MCF 10A (cell line): ENCODE results near the gene WDFY4. TPM values are rescaled to one million over a fixed set of nuclear protein-coding genes. Genes with fewer than 3 reads are reported as not detected.
A peak's percentile ranks its signal among the peaks of the same experiment; 100 is the strongest.

Experiments used
- BruUV-seq: library from RNA; stranded (reverse); fragments of 400-500 nt; replicated peaks from 2 replicates; lab custom pipeline; 2021; lab: Mats Ljungman, UMichigan
- CTCF ChIA-PET: fragments of 300-600 bp; sonication (Branson Sonifier 250); formaldehyde crosslinking; extraction: SDS; loops from one replicate; lab custom pipeline; 2021; ENCODE audit warnings: antibody characterized with exemption, inconsistent platforms; lab: Yijun Ruan, JAX
- POLR2A ChIA-PET: fragments of 300-600, 350-650 bp; sonication (Branson Sonifier 250); formaldehyde crosslinking; extraction: SDS; loops from one replicate; lab custom pipeline; 2020; ENCODE audit warnings: antibody characterized with exemption, inconsistent platforms; lab: Yijun Ruan, JAX
- DNase-seq: peaks from one replicate; pipeline ENCODE4 v3.0.0-alpha.2; 2018; ENCODE audit not compliant: unreplicated experiment
- H3K27ac Mint-ChIP-seq: one replicate; pipeline ENCODE4 v1.8.0; 2022; ENCODE audit warnings: mild to moderate bottlenecking, low read depth, mixed read lengths; ENCODE audit not compliant: unreplicated experiment
- H3K27me3 Mint-ChIP-seq: one replicate; pipeline ENCODE4 v1.8.0; 2022; ENCODE audit warnings: mixed read lengths; ENCODE audit not compliant: insufficient read depth, unreplicated experiment
- H3K36me3 Mint-ChIP-seq: one replicate; pipeline ENCODE4 v1.8.0; 2022; ENCODE audit warnings: mild to moderate bottlenecking, moderate library complexity, mixed read lengths; ENCODE audit not compliant: insufficient read depth, unreplicated experiment
- H3K4me1 Mint-ChIP-seq: one replicate; pipeline ENCODE4 v1.8.0; 2022; ENCODE audit warnings: mixed read lengths; ENCODE audit not compliant: insufficient read depth, unreplicated experiment
- H3K4me3 Mint-ChIP-seq: one replicate; pipeline ENCODE4 v1.8.0; 2022; ENCODE audit warnings: mild to moderate bottlenecking, moderate library complexity, mixed read lengths; ENCODE audit not compliant: unreplicated experiment
- H3K9me3 Mint-ChIP-seq: one replicate; pipeline ENCODE4 v1.8.0; 2022; ENCODE audit warnings: mixed read lengths; ENCODE audit not compliant: unreplicated experiment
- CTCF ChIP-seq: fragments of 200-600 bp; IDR thresholded peaks from one replicate; pipeline ENCODE4 v1.8.0; 2022; ENCODE audit warnings: antibody characterized with exemption, mild to moderate bottlenecking; ENCODE audit not compliant: unreplicated experiment
- intact Hi-C: fragments of 100-400 bp; cut with micrococcal nuclease; formaldehyde crosslinking; loops from 2 replicates; pipeline ENCODE4 v1.14.1; 2022
- total RNA-seq: library from RNA; stranded (reverse); gene quantifications from 2 replicates; pipeline ENCODE4 v1.2.3, GENCODE V29; 2022

Gene WDFY4
- total RNA-seq, 1 experiment from 2014 or later: not detected

- ChIA-PET POLR2A (no interaction called here), CTCF (no interaction called here)
- Mint-ChIP-seq H3K9me3 (no peaks in the 10 kb centered on the region), H3K27ac (no peak overlapping the region), H3K27me3 (peaks cover 10% of the 10 kb centered on the region), H3K4me1 (peaks cover 8% of the 10 kb centered on the region), H3K36me3 (no peaks in the 10 kb centered on the region), H3K4me3 (no peak overlapping the region)
- no peak for TF ChIP-seq CTCF
- DNase-seq: peak; percentile 43
- no TSS peak for BruUV-seq
- intact Hi-C loops: no loop called here
Measured at GRCh38 chr10:48794074-48794473, 109.4 kb downstream of the WDFY4 start.

DNA sequence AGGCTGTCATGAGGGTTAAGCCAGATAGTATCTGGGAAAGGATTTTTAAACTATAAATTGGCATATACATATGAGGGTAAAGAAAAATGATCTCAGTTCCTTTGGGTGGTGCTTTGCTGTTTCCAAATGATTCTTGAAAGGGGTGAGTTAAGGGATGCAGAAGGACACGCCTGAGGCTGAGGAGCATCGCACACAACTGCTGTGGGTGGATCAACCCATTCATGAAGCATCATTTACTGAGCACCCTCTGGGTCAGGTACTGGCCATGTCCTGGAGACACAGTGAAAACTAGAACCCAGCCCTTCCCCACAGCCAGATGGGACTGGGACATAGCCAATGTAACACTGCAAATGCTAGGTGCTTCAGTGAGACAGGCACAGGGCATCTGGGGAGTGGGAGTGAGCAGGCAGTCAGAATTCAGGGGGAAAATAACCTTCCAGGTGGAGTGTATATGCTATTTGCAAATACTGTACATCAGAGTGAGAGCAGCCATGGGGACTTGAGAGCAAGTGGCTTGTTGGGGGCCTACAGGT lies 112.1 kb downstream of the WDFY4 start:
- no peaks in the 10 kb centered on the region for H3K27me3 Mint-ChIP-seq
- no peak overlapping the region for H3K27ac Mint-ChIP-seq
- peaks cover 12% of the 10 kb centered on the region for H3K4me1 Mint-ChIP-seq
- intact Hi-C loops: no loop called here
- POLR2A ChIA-PET: no interaction called here
- H3K4me3 Mint-ChIP-seq: no peak overlapping the region
- TF ChIP-seq CTCF: no peak
- H3K36me3 Mint-ChIP-seq: no peaks in the 10 kb centered on the region
- no TSS peak for BruUV-seq
- peaks cover 7% of the 10 kb centered on the region for H3K9me3 Mint-ChIP-seq
- CTCF ChIA-PET: interaction anchor here (1.3 kb wide), 1 partner anchor 15 kb away, joined by 3 read pairs; no protein-coding TSS in a partner anchor
- DNase-seq: no peak

DNA sequence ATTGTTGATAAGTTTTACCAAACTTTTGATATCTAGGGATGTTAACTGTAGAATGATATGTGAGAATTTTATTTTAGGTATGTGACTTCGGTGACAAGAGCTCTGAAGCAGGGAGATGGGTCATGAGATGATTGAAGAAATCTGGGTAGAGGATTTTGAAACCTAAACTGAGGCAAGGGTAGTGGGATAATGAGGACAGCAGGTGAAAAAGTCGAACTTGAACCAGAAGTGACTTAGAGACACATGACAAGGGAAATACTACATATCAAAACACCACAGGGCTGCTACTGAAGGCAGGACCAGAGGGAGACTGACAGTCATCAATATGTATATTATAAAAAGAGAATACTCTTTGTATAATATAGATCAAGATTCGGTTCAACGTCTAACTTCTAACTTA lies 113.2 kb downstream of the WDFY4 start:
- H3K36me3 Mint-ChIP-seq: no peaks in the 10 kb centered on the region
- H3K27ac Mint-ChIP-seq: no peak overlapping the region
- H3K9me3 Mint-ChIP-seq: peaks cover 7% of the 10 kb centered on the region
- no peak overlapping the region for H3K4me3 Mint-ChIP-seq
- no peak for TF ChIP-seq CTCF
- H3K27me3 Mint-ChIP-seq: no peaks in the 10 kb centered on the region
- H3K4me1 Mint-ChIP-seq: peaks cover 5% of the 10 kb centered on the region
- intact Hi-C loops: no loop called here
- CTCF ChIA-PET: no interaction called here
- BruUV-seq: no TSS peak
- POLR2A ChIA-PET: no interaction called here
- no peak for DNase-seq

- no peak overlapping the region for H3K4me3 Mint-ChIP-seq
- no peak for TF ChIP-seq CTCF
- no peaks in the 10 kb centered on the region for H3K36me3 Mint-ChIP-seq
- DNase-seq: peak; percentile 21
- no TSS peak for BruUV-seq
- intact Hi-C loops: no loop called here
- ChIA-PET POLR2A (no interaction called here), CTCF (no interaction called here)
- no peaks in the 10 kb centered on the region for H3K27me3 Mint-ChIP-seq
- peaks cover 5% of the 10 kb centered on the region for H3K4me1 Mint-ChIP-seq
- no peak overlapping the region for H3K27ac Mint-ChIP-seq
- peaks cover 7% of the 10 kb centered on the region for H3K9me3 Mint-ChIP-seq
Measured at GRCh38 chr10:48798481-48799254, 114.0 kb downstream of the WDFY4 start.
